Measurements from ENCODE around the gene VAPA.
"Not testable (repeated sequence)": the region's sequence is repeated elsewhere in the genome, so short reads cannot be mapped to it uniquely, and the experiment has no call there.

Gene VAPA

GRCh38 chr18:9905401-9905922 is 8.4 kb upstream of the VAPA start:
- no peak for TF ChIP-seq CTCF (IDR thresholded peaks at IDR 0.05; ENCODE audit: low read depth, low read length, missing control alignments)
- H3K4me3 ChIP-seq (ENCODE audit: low read depth, low read length), result no peak overlapping the region
- DNase-seq (ENCODE audit: low read depth), result no peak

- DNase-seq (ENCODE audit: low read depth), result no peak
- TF ChIP-seq CTCF (IDR thresholded peaks at IDR 0.05; ENCODE audit: low read depth, low read length, missing control alignments), result no peak
- H3K4me3 ChIP-seq (ENCODE audit: low read depth, low read length), result no peak overlapping the region
Observed at GRCh38 chr18:9906481-9906880, 7.3 kb upstream of the VAPA start.

- TF ChIP-seq CTCF (IDR thresholded peaks at IDR 0.05; ENCODE audit: low read depth, low read length, missing control alignments), result no peak
- no peak for DNase-seq (ENCODE audit: low read depth)
- H3K4me3 ChIP-seq (ENCODE audit: low read depth, low read length), result no peak overlapping the region
Observed at GRCh38 chr18:9907867-9908266, 5.9 kb upstream of the VAPA start.

- DNase-seq (ENCODE audit: low read depth), result no peak
- no peak for TF ChIP-seq CTCF (IDR thresholded peaks at IDR 0.05; ENCODE audit: low read depth, low read length, missing control alignments)
- H3K4me3 ChIP-seq (ENCODE audit: low read depth, low read length), result no peak overlapping the region
Observed at GRCh38 chr18:9910071-9910470, 3.7 kb upstream of the VAPA start.

GRCh38 chr18:9910661-9911060 is 3.2 kb upstream of the VAPA start:
- DNase-seq (ENCODE audit: low read depth), result no peak
- H3K4me3 ChIP-seq (ENCODE audit: low read depth, low read length), result no peak overlapping the region
- TF ChIP-seq CTCF (IDR thresholded peaks at IDR 0.05; ENCODE audit: low read depth, low read length, missing control alignments), result no peak

GRCh38 chr18:9911226-9911625 is 2.6 kb upstream of the VAPA start:
- no peak for DNase-seq (ENCODE audit: low read depth)
- H3K4me3 ChIP-seq (ENCODE audit: low read depth, low read length), result no peak overlapping the region
- no peak for TF ChIP-seq CTCF (IDR thresholded peaks at IDR 0.05; ENCODE audit: low read depth, low read length, missing control alignments)

GRCh38 chr18:9912285-9912684 is 1.5 kb upstream of the VAPA start:
- DNase-seq (ENCODE audit: low read depth); H3K4me3 ChIP-seq (ENCODE audit: low read depth, low read length): not testable (repeated sequence)

Data from GM12864 (cell line).